ENCODE measurements around the gene TRIM7.

GRCh38 chr5:181151146-181151545 lies 53.9 kb downstream of the TRIM7 start:
- no peak for TF ChIP-seq CTCF (IDR thresholded peaks at IDR 0.05)
- TF ChIP-seq POLR2A (IDR thresholded peaks at IDR 0.05), result no peak

Measured in esophagus squamous epithelium (tissue), 4 donors.